GM10248 (cell line): ENCODE measurements around the gene BAIAP3.
A peak's percentile ranks its signal among the peaks of the same experiment; 100 is the strongest.

Experiments
- CTCF ChIA-PET: fragments of 300-600 bp; sonication (Branson Sonifier 250); formaldehyde crosslinking; extraction: SDS; loops from one replicate; lab custom pipeline; 2021; ENCODE audit warnings: antibody characterized with exemption; lab: Yijun Ruan, JAX
- POLR2A ChIA-PET: fragments of 350-650 bp; sonication (Branson Sonifier 250); formaldehyde crosslinking; extraction: SDS; loops from one replicate; lab custom pipeline; 2020; ENCODE audit warnings: antibody characterized with exemption; lab: Yijun Ruan, JAX
- DNase-seq: peaks from one replicate; pipeline ENCODE4 v3.0.0; 2012; ENCODE audit errors: extremely low spot score
- TF ChIP-seq, protein P1 (sequence below): IDR thresholded peaks from 2 replicates; pipeline ENCODE4 v1.5.1; 2012; ENCODE audit warnings: mild to moderate bottlenecking, low read depth; ENCODE audit errors: extremely low read depth, missing control alignments, control extremely low read depth

BAIAP3 gene

GRCh38 chr16:1378087-1378803 lies 44.8 kb downstream of the BAIAP3 start:
- TF ChIP-seq, protein P1, sequence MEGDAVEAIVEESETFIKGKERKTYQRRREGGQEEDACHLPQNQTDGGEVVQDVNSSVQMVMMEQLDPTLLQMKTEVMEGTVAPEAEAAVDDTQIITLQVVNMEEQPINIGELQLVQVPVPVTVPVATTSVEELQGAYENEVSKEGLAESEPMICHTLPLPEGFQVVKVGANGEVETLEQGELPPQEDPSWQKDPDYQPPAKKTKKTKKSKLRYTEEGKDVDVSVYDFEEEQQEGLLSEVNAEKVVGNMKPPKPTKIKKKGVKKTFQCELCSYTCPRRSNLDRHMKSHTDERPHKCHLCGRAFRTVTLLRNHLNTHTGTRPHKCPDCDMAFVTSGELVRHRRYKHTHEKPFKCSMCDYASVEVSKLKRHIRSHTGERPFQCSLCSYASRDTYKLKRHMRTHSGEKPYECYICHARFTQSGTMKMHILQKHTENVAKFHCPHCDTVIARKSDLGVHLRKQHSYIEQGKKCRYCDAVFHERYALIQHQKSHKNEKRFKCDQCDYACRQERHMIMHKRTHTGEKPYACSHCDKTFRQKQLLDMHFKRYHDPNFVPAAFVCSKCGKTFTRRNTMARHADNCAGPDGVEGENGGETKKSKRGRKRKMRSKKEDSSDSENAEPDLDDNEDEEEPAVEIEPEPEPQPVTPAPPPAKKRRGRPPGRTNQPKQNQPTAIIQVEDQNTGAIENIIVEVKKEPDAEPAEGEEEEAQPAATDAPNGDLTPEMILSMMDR, result no peak
- no peak for DNase-seq
- ChIA-PET POLR2A (interaction anchor here (1.2 kb wide), 1 partner anchor 34 kb away, joined by 3 read pairs; no protein-coding TSS in a partner anchor), CTCF (interaction anchor here (1.2 to 5.6 kb wide), 2 partner anchors 12 to 13 kb away, joined by 3 to 56 read pairs; no protein-coding TSS in a partner anchor)

GRCh38 chr16:1378804-1379303 lies 45.4 kb downstream of the BAIAP3 start:
- CTCF ChIA-PET, result interaction anchor here (1.2 to 5.6 kb wide), 2 partner anchors 11 to 14 kb away, joined by 3 to 56 read pairs; no protein-coding TSS in a partner anchor
- POLR2A ChIA-PET, result interaction anchor here (1.2 kb wide), 1 partner anchor 35 kb away, joined by 3 read pairs; no protein-coding TSS in a partner anchor
- TF ChIP-seq, protein P1, result no peak
- peak; percentile 73 for DNase-seq

- ChIA-PET POLR2A (interaction anchor here (1.2 kb wide), 1 partner anchor 36 kb away, joined by 3 read pairs; no protein-coding TSS in a partner anchor), CTCF (interaction anchor here (1.2 to 5.6 kb wide), 2 partner anchors 10 to 14 kb away, joined by 3 to 56 read pairs; no protein-coding TSS in a partner anchor)
- peak; percentile 90 for DNase-seq
- TF ChIP-seq, protein P1, result no peak
Observed at GRCh38 chr16:1379304-1380076, 46.0 kb downstream of the BAIAP3 start.

DNA sequence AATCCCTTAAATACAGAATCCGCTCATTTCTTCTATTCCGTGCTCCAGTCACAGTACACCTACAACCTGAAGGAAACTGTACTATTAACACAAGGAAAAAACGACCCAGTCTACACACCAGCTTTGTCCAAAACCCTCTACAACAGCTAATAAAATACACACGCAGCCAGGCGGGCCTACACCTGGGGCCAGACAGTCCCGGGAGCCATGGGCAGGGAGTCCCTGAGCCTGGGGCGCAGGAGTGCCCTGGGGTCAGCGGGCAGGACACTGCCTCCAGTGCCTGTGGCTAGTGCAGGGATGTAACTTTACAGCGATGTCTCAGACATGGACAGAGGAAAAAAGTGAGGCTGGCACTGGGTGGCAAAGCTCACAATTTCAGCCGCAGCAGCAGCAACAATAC lies 46.8 kb downstream of the BAIAP3 start:
- ChIA-PET POLR2A (interaction anchor here (0.6 kb wide), 1 partner anchor 1417 kb away, joined by 4 read pairs; no protein-coding TSS in a partner anchor), CTCF (interaction anchor here (5.6 kb wide), 1 partner anchor 15 kb away, joined by 56 read pairs; no protein-coding TSS in a partner anchor)
- no peak for DNase-seq
- TF ChIP-seq, protein P1, result no peak

DNA sequence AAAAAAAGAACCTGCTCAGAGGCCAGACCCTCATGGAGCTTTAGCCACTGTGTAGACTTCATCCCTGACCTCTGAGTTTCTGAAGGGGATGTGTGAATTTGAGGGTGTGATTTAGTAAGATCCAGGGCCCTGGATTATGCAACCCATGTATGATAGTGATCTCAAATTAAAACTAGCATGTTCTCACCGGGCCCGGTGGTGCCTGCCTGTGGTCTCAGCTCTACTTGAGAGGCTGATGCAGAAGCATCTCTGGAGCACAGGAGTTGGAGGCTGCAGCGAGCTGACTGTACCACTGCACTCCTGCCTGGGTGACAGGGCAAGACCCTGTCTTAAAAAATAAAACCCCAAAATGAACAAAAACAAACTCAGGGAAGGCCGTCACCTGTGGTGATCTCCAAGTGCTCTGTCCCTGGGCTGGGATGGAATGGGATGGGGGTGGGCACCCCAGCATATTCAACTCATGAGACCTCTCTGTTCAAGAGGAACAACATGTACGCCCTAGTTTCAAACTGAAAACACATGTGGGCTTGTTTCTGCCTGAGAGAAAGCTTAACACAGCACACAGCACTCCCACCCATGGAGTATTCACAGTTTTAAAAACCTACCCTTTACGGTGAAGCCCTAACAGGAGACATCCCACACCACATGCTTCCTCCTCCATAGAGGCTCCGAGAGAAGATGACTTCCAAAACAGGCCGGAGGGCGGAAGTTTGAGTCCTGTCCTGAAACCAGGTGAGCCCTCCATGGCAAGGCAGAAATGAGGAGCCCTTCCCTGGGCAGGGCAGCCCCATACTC lies 48.4 kb downstream of the BAIAP3 start:
- CTCF ChIA-PET, result interaction anchor here (2.5 to 5.6 kb wide), 2 partner anchors 17 to 18 kb away, joined by 8 to 56 read pairs; no protein-coding TSS in a partner anchor
- DNase-seq, result no peak
- TF ChIP-seq, protein P1, result no peak
- POLR2A ChIA-PET, result interaction anchor here (0.6 kb wide), 1 partner anchor 54 kb away, joined by 3 read pairs; no protein-coding TSS in a partner anchor
